OCI-M1 (cell line): ENCODE results near the gene SIAH2.
"Not testable (repeated sequence)": the region's sequence is repeated elsewhere in the genome, so short reads cannot be mapped to it uniquely, and the experiment has no call there.

Source experiments
- DNase-seq: peaks from one replicate; lab custom pipeline; 2025; lab: John Stamatoyannopoulos, UW

The SIAH2 gene, protein sequence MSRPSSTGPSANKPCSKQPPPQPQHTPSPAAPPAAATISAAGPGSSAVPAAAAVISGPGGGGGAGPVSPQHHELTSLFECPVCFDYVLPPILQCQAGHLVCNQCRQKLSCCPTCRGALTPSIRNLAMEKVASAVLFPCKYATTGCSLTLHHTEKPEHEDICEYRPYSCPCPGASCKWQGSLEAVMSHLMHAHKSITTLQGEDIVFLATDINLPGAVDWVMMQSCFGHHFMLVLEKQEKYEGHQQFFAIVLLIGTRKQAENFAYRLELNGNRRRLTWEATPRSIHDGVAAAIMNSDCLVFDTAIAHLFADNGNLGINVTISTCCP

DNA sequence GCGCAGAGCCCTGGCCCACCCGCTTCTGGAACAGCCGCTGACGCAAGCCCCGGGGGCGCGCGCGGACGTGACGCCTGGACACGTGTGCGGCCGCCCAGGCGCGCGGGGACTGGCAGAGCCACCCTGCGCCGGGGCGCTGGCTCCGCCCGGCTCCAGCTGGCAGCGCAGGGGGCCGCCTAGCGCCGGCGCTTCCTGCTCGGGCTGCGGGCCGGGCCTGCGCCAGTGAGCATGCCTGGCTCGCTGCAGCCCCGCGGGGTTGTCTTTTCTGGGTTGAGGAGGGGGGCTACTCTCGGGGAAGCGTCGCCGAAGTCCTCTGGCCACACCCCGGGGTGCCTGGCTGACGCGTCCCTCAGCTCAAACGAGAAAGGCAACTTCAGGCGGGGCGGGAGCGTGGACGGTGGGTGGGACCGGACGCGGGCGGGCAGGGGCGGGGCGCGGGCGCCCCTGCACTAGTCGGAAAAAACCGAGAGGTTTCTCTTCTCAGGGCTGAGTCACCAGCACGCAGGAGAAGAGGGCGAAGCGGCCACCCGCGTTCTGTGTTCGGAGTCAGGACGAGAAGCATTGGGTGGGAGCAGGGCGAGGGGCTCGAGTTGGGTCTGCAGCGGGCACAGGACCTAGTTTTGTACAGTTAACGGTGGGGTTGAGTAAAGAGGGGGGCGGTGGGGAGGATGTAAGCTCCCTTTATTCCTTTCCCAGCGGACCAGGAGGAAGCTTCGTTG, at the start of gene SIAH2:
SIAH2 (minus strand) TSS at position 48 of the 719 bp plus-strand sequence. CDS start 320 bp downstream, outside the sequence.
- DNase-seq: peak; percentile 91

DNA sequence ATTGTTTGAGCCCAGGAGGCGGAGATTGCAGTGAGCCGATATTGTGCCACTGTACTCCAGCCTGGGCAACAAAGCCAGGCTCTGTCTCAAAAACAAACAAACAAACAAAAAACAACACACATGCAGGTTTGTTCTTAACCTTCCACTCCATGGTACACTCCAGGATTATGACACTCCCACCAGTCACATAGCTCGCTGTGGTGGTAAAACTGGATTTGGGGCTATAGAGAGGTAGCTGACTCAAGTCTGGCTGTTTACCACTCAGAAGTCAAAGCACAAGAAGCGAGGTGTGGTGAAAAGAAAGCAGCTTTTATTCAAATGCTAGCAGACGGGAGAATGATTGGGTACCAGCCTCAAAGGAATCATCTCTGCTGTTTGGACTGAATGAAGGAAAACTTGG, 49.0 kb upstream of the SIAH2 start:
- DNase-seq: no peak

DNA sequence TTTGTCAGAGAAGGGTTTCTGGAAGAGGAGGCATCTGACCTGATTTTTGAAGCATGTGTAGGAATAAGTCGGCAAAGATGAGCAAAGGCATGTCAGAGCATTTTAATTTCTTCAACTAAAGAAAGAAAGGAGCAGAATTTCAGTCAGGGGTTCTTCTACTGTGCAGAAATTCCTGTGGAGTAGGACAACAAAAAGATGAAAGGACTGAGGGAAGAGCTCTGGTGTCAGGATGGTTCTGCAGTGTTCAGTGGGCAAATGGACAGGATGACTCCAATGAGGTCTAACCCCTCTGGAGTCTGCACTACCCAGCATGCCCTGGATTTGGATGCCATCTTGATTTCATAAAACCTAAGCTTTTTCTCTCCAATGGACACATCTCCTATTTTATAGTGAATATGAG, 47.7 kb upstream of the SIAH2 start:
- no peak for DNase-seq

DNA sequence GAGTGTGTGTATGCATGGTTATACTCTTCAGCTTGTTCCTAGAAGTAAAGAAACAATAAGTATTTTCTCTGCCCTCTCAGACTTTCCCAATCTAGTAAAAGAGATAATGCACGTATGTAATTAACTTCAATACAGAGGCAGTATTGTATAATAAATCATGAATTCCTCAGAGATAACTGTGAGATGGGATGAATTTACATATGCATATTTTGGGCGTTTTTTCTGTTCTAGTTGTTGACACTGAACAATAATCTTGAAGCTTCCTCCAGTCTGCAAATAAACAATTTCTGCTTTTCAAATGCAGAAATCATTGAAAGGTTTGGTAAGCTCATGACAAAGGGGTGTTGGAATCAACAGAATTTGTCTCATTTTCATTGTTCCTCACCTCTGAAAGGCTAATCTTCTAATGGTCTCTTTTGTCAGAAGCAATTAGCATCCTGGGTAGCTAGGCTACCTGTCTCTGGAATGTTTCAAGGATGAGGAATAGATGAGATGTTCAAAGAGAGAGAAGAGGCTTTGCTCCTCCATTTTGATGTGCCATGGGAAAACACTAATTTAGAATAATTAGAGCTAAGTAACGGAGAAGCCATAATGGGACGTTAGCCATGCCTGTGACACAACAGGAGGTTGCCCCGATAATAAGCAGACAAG, 43.3 kb upstream of the SIAH2 start:
- no peak for DNase-seq

DNA sequence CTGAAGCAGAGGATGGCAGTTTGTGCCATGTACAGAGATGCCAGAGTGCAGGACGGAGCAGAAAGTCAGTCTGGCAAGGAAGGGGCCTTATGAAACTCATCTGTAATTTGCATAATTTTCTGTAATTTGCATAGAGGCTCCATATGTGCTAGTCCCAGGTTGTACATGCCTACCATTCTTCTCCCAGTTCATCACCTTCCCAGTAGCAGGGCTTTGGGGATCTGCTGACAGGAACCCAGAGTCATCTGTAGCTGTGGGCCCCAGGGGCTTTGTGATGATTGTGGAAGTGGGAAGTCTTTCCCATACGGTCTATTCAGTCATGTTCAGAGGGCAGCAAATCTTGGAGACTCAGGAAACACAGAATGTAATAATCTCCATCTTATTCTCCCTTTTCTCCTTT, 42.4 kb upstream of the SIAH2 start:
- DNase-seq: no peak

DNA sequence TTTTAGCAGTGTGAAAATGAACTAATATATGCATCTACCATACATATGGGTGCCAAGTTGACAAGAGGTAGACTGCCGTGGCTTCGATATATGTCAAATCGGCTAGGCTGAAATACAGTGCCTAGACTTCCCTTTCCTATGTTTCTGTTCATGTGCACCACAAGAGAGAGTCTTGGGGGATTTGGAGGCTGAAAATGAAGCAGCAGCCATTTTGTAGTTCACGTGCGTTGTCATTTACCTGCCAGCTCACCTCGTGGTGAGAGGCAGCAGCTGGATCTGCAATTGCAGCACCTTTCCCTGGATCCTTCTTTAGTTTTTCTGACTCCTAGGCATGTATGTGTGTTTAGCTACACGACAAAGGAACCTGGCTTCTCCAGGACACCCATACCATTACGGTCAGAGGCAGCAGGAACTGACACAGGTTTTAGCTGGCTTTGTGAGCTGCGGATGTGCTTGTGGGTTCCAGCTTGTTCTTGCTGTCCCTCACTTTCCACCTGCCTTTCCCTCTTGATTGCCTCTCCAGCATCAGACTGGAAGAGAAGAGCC, 40.5 kb upstream of the SIAH2 start:
- no peak for DNase-seq

DNA sequence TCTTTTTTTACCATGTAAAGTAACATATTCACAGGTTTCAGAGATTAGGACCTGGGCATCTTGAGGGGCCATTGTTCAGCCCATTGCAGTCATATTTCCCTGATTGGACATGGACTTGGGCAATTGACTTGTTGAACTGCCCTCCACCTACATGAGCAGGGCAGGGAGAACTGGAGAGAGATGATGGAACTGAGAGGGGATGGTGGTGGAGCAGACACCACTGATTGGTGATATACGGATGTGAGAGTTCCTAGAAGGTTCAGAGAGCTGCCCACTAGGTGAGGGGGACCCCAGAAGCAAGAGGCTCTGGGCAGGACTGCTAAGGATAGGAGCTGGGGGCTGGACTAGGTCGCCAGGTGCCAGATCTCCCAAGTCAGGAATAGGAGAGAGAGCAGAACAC, 37.8 kb upstream of the SIAH2 start:
- no peak for DNase-seq

DNA sequence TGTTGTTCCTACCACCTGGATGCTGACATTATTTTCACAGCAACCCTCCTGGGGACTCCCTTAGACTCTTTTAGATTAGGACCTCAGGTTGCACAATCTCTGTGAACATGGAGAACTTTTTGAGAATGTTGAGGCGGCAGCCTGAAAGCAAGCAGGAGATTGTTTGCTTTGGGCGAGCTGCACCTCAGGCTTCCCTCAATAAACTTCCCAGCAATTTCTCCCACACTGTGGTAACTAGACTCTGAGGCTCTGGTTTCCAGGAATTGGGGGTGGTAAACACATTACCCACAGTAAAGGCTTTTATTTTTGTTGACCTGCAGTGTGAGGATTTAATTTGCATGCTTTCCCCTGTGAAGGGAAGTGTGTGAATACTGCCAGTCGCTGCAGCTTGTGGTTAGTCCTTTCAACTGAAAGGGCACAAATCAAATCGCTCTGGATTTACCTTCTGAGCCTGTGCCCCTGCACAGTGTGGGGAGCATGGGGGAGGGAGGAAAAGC, 35.2 kb upstream of the SIAH2 start:
- DNase-seq: no peak

DNA sequence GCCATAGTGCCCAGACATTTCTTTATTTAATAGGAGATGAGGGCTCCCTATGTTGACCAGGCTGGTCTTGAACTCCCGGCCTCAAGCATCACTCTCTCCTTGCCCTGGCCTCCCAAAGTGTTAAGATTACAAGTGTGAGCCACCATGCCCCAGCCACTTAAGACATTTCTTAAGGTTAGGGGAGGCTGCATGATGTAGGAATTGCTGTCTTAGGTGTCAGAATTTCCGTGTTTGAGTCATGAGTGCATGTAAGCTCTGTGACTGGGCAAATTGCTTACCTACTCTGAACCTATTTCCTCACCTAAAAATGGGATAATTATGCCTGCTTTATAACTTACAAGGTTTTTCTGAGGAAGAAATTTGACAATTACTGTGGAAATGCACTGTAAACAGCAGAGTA, 34.2 kb upstream of the SIAH2 start:
- no peak for DNase-seq

DNA sequence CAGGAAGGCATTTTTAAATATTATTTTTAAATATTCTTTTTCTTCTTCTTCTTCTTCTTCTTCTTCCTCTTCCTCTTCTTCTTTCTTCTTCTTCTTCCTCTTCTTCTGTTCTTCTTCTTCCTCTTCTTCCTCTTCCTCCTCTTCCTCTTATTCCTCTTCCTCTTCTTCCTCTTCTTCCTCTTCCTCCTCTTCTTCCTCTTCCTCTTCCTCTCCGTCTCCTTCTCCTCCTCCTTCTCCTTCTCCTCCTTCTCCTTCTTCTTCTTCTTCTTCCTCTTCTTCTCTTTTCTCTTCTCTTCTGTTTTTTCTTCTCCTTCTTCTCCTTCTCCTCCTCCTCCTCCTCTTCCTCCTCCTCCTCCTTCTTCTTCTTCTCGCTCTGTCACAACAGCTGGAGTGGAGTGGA, 33.6 kb upstream of the SIAH2 start:
- DNase-seq: not testable (repeated sequence)

DNA sequence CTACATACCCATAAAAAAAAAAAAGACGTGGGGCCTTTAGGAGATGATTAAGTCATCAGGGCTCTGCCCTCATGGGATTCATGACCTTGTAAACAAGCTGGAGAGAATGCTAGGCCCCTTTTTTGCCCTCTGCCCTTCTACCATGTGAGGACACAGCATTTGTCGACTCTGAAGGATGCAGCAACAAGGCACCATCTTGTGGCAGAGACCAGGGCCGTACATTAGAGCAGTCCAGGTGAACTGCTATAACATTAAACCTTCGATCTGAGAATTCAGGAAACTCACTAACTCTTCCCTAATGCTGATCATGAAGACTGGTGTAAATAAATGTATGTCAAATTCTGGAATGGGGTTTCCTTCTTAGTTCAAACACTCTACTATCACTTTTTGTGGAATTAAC, 30.7 kb upstream of the SIAH2 start:
- DNase-seq: no peak

DNA sequence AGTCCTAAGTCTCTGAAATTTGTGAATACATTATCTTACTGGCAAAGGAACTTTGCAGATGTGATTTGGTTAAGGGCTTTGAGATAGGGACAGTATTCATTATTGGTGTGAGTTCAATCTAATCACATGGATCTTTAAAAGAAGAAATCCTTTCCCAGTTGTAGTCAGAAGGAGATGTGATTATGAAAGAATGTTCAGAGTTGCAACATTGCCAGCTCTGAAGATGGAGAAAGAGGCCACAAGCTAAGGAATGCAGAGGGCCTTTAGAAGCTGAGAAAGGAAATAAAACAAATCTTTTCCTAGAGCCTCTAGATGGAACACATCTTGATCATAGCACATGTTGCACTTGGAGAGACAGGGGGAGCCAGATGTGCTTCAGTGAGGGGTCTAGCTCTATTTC, 27.7 kb upstream of the SIAH2 start:
- DNase-seq: no peak

DNA sequence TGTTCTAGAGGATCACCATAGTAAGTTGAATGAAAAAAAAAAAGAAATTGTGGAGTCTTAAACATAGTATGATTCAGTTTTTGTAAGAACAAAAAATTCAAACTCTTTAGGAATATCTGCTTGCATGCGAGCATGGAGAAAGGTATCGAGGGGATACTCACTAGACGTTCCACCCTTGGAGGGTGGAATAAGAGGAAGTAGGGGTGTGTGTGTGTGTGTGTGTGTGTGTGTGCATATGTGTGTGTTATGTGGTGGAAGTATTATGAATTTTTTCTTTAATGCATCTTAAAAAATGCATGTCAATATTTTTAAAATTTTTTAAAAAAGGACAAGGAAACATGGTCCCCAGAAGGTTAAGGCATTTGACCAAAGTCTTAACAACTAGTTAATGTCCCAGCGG, 26.5 kb upstream of the SIAH2 start:
- no peak for DNase-seq

DNA sequence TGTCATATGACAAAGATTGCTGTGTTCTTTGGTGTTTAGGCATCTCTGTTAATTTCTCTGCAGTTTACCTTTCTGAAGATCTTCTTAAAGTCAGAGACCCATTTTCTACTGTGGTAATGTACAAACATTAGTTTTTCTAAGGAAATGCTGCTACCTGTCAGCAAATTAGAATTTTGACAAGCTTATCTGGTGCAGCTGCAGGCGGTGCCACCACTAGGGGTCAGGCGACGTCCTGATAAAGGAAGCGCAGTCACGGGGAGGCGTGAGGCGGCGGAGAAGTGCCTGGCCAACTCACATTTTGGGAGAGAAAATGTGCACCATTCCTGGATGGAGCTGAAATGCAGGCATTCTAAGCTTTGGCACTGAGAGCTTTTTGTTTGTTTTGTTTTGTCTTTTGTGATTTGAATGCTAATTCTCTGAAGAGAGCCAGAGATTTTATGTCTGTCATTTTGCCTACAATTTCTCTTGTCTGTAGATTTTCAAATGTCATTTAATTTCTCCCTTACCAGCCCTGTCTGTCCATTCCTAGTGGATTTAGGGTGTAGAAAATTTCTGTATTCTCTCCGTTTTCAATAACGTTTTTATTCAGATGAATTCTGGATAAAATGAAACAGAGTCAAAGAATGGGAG, 24.9 kb upstream of the SIAH2 start:
- peak; percentile 76 for DNase-seq

DNA sequence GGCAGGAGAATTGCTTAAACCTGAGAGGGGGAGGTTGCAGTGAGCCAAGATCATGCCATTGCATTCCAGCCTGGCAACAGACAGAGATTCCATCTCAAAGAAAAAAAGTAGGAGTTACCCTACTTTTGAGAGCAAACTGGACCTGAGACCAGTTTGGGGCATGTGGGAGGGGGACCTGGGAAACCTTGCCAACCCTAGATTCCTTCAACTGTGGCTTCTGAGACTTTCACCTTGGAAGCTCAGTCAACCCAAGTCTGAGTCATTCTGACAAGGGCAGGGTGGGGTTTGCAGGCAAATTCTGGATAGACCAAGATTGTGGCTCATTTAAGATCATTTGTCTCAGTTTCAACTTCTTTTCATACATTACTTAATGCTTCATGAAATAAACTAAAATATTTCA, 23.8 kb upstream of the SIAH2 start:
- DNase-seq: no peak

DNA sequence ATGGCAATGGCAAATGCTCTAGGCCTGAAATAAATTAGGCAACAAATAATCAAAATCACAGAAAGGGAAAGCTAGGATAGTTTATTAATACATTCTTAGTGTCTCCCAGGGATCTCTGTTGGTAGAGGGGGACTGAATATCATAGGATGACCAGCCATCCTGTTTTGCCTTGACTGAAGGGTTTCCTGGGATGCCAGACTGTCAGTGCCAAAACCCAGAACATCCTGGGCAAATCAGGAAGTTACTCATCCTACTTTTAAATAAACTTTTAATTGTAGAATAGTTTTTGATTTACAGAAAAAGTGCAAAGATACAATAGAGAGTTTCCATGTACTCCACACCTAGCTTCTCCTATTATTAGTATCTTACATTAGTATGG, 21.8 kb upstream of the SIAH2 start:
- no peak for DNase-seq

DNA sequence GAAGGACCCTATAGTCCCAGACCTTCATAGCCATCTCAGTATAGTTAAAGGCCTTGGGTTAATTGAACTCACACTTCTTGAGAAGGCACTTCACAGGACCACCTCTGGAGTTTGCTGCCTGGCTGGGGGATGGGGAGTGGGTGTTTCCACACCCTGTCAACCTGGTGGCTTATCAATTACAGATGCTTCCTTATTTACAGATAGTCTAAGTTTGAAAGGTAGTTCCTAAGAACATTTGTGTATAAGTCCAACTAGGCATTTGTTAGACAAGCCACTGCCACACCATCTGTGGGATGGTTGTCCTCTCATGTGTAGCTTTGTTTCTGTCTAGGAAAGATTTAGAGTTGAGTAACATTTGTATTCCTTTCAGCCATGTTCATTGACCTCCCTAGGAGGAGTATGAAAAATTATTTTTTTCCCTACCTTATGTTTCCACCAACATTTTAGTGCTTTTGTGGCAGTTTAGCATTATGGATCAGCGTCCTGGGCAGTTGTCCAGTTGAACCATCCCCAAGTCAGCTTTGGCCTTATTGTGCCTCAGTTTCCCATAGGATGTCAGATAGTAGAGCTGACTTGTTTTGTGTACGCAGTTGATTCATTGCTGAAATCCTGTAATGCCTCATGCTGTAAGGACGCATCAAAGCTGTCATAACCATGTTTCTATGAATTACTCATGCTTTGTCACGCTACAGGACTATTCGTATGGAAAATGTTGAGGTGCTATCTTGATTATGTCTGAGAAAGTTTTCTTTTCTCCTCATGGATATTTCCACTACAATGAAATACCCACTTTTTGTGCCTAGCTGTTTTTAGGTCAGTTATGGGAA, 21.2 kb upstream of the SIAH2 start:
- DNase-seq: no peak

DNA sequence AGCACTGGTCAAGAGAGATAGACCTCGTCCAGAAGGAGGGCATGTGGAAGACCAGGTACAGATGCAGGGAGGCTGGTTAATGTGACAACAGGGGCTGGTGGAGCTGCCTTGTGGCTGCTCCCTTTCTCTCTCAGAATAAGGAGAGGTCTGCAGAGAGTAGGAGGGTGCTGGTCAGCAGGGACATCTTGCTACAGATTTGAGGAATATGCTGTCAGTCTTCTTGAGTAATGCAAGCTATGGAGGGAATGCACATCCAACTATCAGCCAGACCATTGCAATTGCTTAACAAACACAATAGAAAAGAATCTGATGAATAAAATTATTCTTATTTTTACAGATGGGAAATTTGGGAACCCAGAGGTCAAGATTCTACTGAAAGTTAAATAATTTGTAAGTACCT, 20.3 kb upstream of the SIAH2 start:
- no peak for DNase-seq

DNA sequence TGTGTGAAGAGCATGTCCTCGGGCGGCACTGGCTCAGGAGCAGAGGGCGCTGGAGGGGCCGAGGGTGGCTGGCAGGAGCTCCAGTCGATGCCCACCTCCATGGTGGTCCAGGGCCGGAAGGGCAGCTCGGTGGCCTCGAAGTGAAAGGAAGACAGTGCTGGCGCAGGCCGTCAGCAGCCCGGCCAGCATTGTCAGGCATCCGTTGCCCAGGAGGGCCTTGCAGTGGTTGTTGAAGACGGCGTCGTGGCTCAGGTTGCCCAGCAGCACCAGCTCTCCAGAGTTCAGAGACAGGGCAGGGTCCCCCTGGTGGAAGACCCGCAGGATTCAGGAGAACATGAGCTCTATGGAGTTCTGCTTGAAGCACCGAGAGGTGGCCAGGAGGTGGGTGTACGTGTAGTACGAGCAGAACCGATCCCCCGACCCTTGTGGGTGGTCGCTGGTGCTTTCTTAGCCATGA, 16.5 kb upstream of the SIAH2 start:
- DNase-seq: no peak

DNA sequence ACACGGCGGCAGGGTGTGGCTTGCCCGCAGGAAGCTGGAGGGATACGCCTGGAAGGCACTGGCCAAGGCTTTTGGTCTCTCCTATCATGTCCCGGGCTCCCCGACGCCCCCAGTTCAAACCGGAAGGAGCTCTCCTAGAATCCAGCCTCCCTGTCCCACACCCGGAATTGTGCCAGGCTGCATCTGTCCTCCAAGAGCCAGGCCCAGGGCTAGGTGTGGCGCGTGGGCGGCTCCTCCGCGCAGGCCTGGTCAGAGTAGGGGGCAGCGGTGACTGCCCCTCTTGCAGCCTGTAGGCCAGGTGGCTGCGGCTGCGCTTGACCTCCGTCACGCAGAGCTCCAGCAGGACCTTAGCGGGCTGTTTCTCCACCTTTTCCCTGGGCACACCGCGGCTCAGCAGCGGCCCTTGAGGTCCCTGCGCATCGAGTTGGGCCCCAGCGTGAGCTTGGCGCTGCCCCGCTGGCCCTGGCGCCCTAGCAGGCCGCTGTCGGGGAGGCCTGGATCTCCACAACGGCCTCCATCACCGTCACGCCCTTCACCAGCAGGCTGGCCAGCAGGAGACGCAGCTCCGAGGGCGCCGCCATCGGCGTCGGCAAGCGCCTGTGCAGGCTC, 15.9 kb upstream of the SIAH2 start:
- no peak for DNase-seq
